ENCODE results near the gene ENOX1. TPM values are rescaled to one million over a fixed set of nuclear protein-coding genes. Genes with fewer than 3 reads are reported as not detected.

ENOX1 gene
- total and polyA plus RNA-seq, 3 donors from 2014 or later: 11.0 to 14.2 (median 11.5) TPM

- Histone ChIP-seq H3K27ac (no peak overlapping the region), H3K4me3 (no peak overlapping the region), H3K9me3 (no peaks in the 10 kb centered on the region), H3K36me3 (ENCODE audit: low read depth, missing control alignments) (no peaks in the 10 kb centered on the region), H3K27me3 (no peaks in the 10 kb centered on the region), H3K4me1 (no peaks in the 10 kb centered on the region)
- WGBS, 2 donors: 90 to 94% methylated on average over 4 of the region's 4 CpGs
- no peak for DNase-seq
- TF ChIP-seq POLR2A (IDR thresholded peaks at IDR 0.05): no peak
- TF ChIP-seq CTCF (IDR thresholded peaks at IDR 0.05): no peak
- intact Hi-C loops (cut with DNase I; ENCODE audit: low total_unique reads): no loop called here
Measured at GRCh38 chr13:43294412-43294811, 492.4 kb downstream of the ENOX1 start.

GRCh38 chr13:43293986-43294385, 492.8 kb downstream of the ENOX1 start:
- TF ChIP-seq CTCF (IDR thresholded peaks at IDR 0.05) (no peak), POLR2A (IDR thresholded peaks at IDR 0.05) (no peak)
- no peaks in the 10 kb centered on the region for H3K36me3 ChIP-seq (ENCODE audit: low read depth, missing control alignments)
- H3K27me3 ChIP-seq: no peaks in the 10 kb centered on the region
- H3K4me3 ChIP-seq: no peak overlapping the region
- DNase-seq: no peak
- H3K9me3 ChIP-seq: no peaks in the 10 kb centered on the region
- no peak overlapping the region for H3K27ac ChIP-seq
- 88% methylated on average over 3 of the region's 3 CpGs for WGBS, 2 donors
- no peaks in the 10 kb centered on the region for H3K4me1 ChIP-seq
- intact Hi-C loops (cut with DNase I; ENCODE audit: low total_unique reads): no loop called here

GRCh38 chr13:43293561-43293960, 493.2 kb downstream of the ENOX1 start:
- Histone ChIP-seq H3K27ac (no peak overlapping the region), H3K27me3 (no peaks in the 10 kb centered on the region), H3K4me3 (no peak overlapping the region), H3K36me3 (ENCODE audit: low read depth, missing control alignments) (no peaks in the 10 kb centered on the region), H3K4me1 (no peaks in the 10 kb centered on the region), H3K9me3 (no peaks in the 10 kb centered on the region)
- no peak for TF ChIP-seq CTCF (IDR thresholded peaks at IDR 0.05)
- no peak for TF ChIP-seq POLR2A (IDR thresholded peaks at IDR 0.05)
- 85 to 86% methylated on average over 1 of the region's 1 CpG for WGBS, 2 donors
- DNase-seq: no peak
- intact Hi-C loops (cut with DNase I; ENCODE audit: low total_unique reads): no loop called here

GRCh38 chr13:43293008-43293407, 493.8 kb downstream of the ENOX1 start:
- 96 to 100% methylated on average over 2 of the region's 2 CpGs for WGBS, 2 donors
- H3K36me3 ChIP-seq (ENCODE audit: low read depth, missing control alignments): no peaks in the 10 kb centered on the region
- intact Hi-C loops (cut with DNase I; ENCODE audit: low total_unique reads): no loop called here
- H3K4me1 ChIP-seq: no peaks in the 10 kb centered on the region
- H3K4me3 ChIP-seq: no peak overlapping the region
- H3K27ac ChIP-seq: no peak overlapping the region
- H3K9me3 ChIP-seq: no peaks in the 10 kb centered on the region
- TF ChIP-seq CTCF (IDR thresholded peaks at IDR 0.05) (no peak), POLR2A (IDR thresholded peaks at IDR 0.05) (no peak)
- no peaks in the 10 kb centered on the region for H3K27me3 ChIP-seq
- DNase-seq: no peak

- DNase-seq: no peak
- TF ChIP-seq POLR2A (IDR thresholded peaks at IDR 0.05) (no peak), CTCF (IDR thresholded peaks at IDR 0.05) (no peak)
- no peaks in the 10 kb centered on the region for H3K9me3 ChIP-seq
- intact Hi-C loops (cut with DNase I; ENCODE audit: low total_unique reads): no loop called here
- H3K4me3 ChIP-seq: no peak overlapping the region
- H3K36me3 ChIP-seq (ENCODE audit: low read depth, missing control alignments): no peaks in the 10 kb centered on the region
- no peaks in the 10 kb centered on the region for H3K4me1 ChIP-seq
- no peak overlapping the region for H3K27ac ChIP-seq
- 89 to 93% methylated on average over 5 of the region's 5 CpGs for WGBS, 2 donors
- H3K27me3 ChIP-seq: no peaks in the 10 kb centered on the region
Measured at GRCh38 chr13:43291287-43292060, 495.3 kb downstream of the ENOX1 start.

Measured in testis (tissue), 3 donors.